Trophoblast cell (in vitro differentiated cells and primary cell): Measurements from ENCODE around the gene SLC27A1.

Experiments used
- DNase-seq, 2 donors: peaks; one replicate each; pipeline ENCODE4 v3.0.0-alpha.2; 2016
- H2AFZ ChIP-seq: 2 replicates; pipeline ENCODE4 v1.6.1; 2013; ENCODE audit warnings: low read length, moderate library complexity, mild to moderate bottlenecking; ENCODE audit not compliant: insufficient read depth, poor library complexity
- H2AK5ac ChIP-seq: 2 replicates; pipeline ENCODE4 v1.6.1; 2013; ENCODE audit warnings: mild to moderate bottlenecking, low read length
- H2BK120ac ChIP-seq: 2 replicates; pipeline ENCODE4 v1.6.1; 2013; ENCODE audit warnings: low read length, mild to moderate bottlenecking, moderate library complexity; ENCODE audit not compliant: insufficient read depth, poor library complexity
- H2BK12ac ChIP-seq: 2 replicates; pipeline ENCODE4 v1.6.1; 2013; ENCODE audit warnings: mild to moderate bottlenecking, low read length, moderate library complexity
- H2BK5ac ChIP-seq: 2 replicates; pipeline ENCODE4 v1.6.1; 2013; ENCODE audit warnings: low read length, low read depth, moderate library complexity, mild to moderate bottlenecking; ENCODE audit not compliant: poor library complexity
- H3K14ac ChIP-seq: 2 replicates; pipeline ENCODE4 v1.6.1; 2013; ENCODE audit warnings: mild to moderate bottlenecking, low read length
- H3K18ac ChIP-seq: 2 replicates; pipeline ENCODE4 v1.6.1; 2013; ENCODE audit warnings: mild to moderate bottlenecking, low read length
- H3K23ac ChIP-seq: 2 replicates; pipeline ENCODE4 v1.6.1; 2013; ENCODE audit warnings: low read length
- H3K27ac ChIP-seq: 2 replicates; pipeline ENCODE4 v1.5.1; 2013; ENCODE audit warnings: low read depth, mild to moderate bottlenecking, inconsistent platforms, low read length, moderate library complexity
- H3K27me3 ChIP-seq: 2 replicates; pipeline ENCODE4 v1.6.1; 2013; ENCODE audit warnings: inconsistent platforms, mild to moderate bottlenecking, low read length, moderate library complexity; ENCODE audit not compliant: insufficient read depth
- H3K36me3 ChIP-seq, 2 experiments: 1 replicate in 1 of 2; 2 replicates in 1 of 2; pipeline ENCODE4 v1.6.1; 2013; ENCODE audit warnings: low read length in 2 of 2, mild to moderate bottlenecking in 2 of 2, moderate library complexity in 1 of 2; ENCODE audit not compliant: insufficient read depth in 2 of 2, control insufficient read depth in 1 of 2
- H3K4ac ChIP-seq: 2 replicates; pipeline ENCODE4 v1.6.1; 2013; ENCODE audit warnings: low read depth, mild to moderate bottlenecking, low read length, moderate library complexity
- H3K4me1 ChIP-seq, 2 experiments: 1 replicate in 1 of 2; 2 replicates in 1 of 2; pipeline ENCODE4 v1.6.1; 2013; ENCODE audit warnings: low read length in 2 of 2, mild to moderate bottlenecking in 2 of 2, moderate library complexity in 1 of 2; ENCODE audit not compliant: insufficient read depth in 2 of 2, control insufficient read depth in 1 of 2
- H3K4me2 ChIP-seq: 2 replicates; pipeline ENCODE4 v1.6.1; 2013; ENCODE audit warnings: inconsistent platforms, mild to moderate bottlenecking, low read length, moderate library complexity
- H3K4me3 ChIP-seq: 2 replicates; pipeline ENCODE4 v1.5.1; 2013; ENCODE audit warnings: mild to moderate bottlenecking, low read depth, low read length, inconsistent platforms
- H3K79me1 ChIP-seq: one replicate; pipeline ENCODE4 v1.6.1; 2013; ENCODE audit warnings: low read length
- H3K79me2 ChIP-seq: 2 replicates; pipeline ENCODE4 v1.6.1; 2013; ENCODE audit warnings: low read length, mild to moderate bottlenecking; ENCODE audit not compliant: control insufficient read depth, insufficient read depth, poor library complexity
- H3K9ac ChIP-seq: 2 replicates; pipeline ENCODE4 v1.6.1; 2013; ENCODE audit warnings: mild to moderate bottlenecking, low read length
- H3K9me3 ChIP-seq: 2 replicates; pipeline ENCODE4 v1.6.1; 2013; ENCODE audit warnings: low read depth, mild to moderate bottlenecking, control low read depth, inconsistent platforms, low read length; ENCODE audit not compliant: insufficient read depth
- H4K12ac ChIP-seq: 2 replicates; pipeline ENCODE4 v1.6.1; 2013; ENCODE audit warnings: low read depth, mild to moderate bottlenecking, low read length, moderate library complexity
- H4K8ac ChIP-seq: 2 replicates; pipeline ENCODE4 v1.6.1; 2013; ENCODE audit warnings: low read depth, mild to moderate bottlenecking, low read length, moderate library complexity
- H4K91ac ChIP-seq: one replicate; pipeline ENCODE4 v1.6.1; 2013; ENCODE audit warnings: low read depth, mild to moderate bottlenecking, low read length, moderate library complexity
- WGBS: extraction: QIAGEN DNeasy Blood & Tissue Kit; methylation state at CpG from one replicate; pipeline ENCODE4 v1.1.7; 2013; ENCODE audit warnings: missing lambda C conversion rate; ENCODE audit not compliant: insufficient read length, insufficient coverage; ENCODE audit errors: extremely low coverage; 5-methylcytosine and 5-hydroxymethylcytosine counted together

Gene SLC27A1

GRCh38 chr19:17544418-17544817 lies 74.1 kb downstream of the SLC27A1 start:
- WGBS, result no CpG with 5 or more reads among the region's 4 CpGs
- Histone ChIP-seq H2AK5ac (no peak overlapping the region), H3K4me1 (peaks cover 2 to 4% of the 10 kb centered on the region in 2 experiments), H3K23ac (peak overlapping the region; percentile 5), H2BK5ac (no peak overlapping the region), H4K91ac (no peak overlapping the region), H3K14ac (no peak overlapping the region), H3K9ac (no peak overlapping the region), H3K79me1 (no peaks in the 10 kb centered on the region), H2AFZ (no peak overlapping the region), H3K79me2 (no peaks in the 10 kb centered on the region), H3K27me3 (no peaks in the 10 kb centered on the region), H2BK120ac (no peak overlapping the region), H3K4me3 (no peak overlapping the region), H3K18ac (no peak overlapping the region), H3K9me3 (peaks cover 10% of the 10 kb centered on the region), H2BK12ac (no peak overlapping the region), H4K12ac (no peak overlapping the region), H3K36me3 (no peaks in the 10 kb centered on the region), H3K27ac (no peak overlapping the region), H3K4ac (no peak overlapping the region), H4K8ac (no peak overlapping the region), H3K4me2 (no peak overlapping the region)
- no peak for DNase-seq

DNA sequence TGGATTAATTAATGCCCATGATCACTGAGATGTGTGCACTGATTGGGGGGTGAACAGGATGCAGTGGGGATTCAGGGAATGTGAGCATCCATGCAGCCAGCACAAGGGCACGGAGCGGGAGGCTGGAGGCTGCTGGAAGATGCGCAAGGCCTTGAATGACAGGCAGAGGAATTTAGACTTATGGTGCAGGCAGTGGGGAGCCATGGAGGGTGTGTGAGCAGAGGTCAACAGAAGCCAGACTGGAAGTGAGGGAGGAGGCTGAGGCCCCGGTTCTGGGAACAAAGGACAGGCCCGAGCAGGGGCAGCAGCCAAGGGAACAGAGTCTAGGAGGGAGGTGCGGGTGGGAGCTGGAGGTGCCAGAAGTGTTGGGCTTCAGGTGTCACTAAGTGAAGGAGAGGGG lies 77.8 kb downstream of the SLC27A1 start:
- no peak overlapping the region for H3K4me3 ChIP-seq
- WGBS, result no CpG with 5 or more reads among the region's 6 CpGs
- DNase-seq, result no peak

DNA sequence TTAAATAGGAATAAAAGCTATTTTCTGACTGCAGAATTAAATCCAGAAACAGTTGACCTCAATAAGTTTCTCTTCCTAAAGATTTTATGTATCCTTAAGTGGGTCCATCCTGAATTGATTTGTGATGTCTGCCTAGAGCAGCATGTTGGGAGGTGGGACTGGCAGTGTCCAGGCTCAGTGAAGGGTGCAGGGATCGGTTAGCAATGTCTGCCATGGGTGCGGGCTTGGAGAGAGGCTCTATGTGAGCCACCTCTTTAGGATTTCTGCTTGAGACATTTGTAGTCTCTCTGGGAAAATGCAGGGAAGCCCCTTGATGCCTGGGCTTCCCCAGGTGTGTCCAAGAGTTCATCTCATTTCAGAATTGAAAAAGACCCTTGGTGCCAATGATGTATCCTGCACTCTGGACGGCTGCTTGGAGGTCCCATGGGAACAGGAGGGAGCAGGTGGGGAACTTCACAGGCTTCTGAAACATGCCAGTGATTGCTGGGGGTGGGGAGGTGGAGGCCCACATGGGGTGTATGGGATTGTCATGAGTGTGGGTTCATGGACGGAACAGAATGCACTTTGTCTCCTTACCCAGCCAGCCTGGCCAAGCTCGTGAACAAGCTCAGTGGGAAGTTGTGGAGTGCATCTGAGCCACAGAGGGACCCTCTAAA lies 78.9 kb downstream of the SLC27A1 start:
- H3K4me3 ChIP-seq, result no peak overlapping the region
- H3K4me2 ChIP-seq, result no peak overlapping the region
- H3K18ac ChIP-seq, result no peak overlapping the region
- H2BK5ac ChIP-seq, result no peak overlapping the region
- no peaks in the 10 kb centered on the region for H3K36me3 ChIP-seq
- no peaks in the 10 kb centered on the region for H3K4me1 ChIP-seq
- no peak overlapping the region for H3K9ac ChIP-seq
- no peak overlapping the region for H2BK12ac ChIP-seq
- no peak overlapping the region for H2AFZ ChIP-seq
- no peak overlapping the region for H3K4ac ChIP-seq
- WGBS, result no CpG with 5 or more reads among the region's 5 CpGs
- no peaks in the 10 kb centered on the region for H3K79me1 ChIP-seq
- H3K79me2 ChIP-seq, result no peaks in the 10 kb centered on the region
- no peak overlapping the region for H2BK120ac ChIP-seq
- peaks cover 4% of the 10 kb centered on the region for H3K9me3 ChIP-seq
- no peak overlapping the region for H3K23ac ChIP-seq
- no peak overlapping the region for H2AK5ac ChIP-seq
- no peak for DNase-seq
- no peak overlapping the region for H4K91ac ChIP-seq
- H3K14ac ChIP-seq, result no peak overlapping the region
- H3K27me3 ChIP-seq, result no peaks in the 10 kb centered on the region
- no peak overlapping the region for H3K27ac ChIP-seq
- H4K8ac ChIP-seq, result no peak overlapping the region
- H4K12ac ChIP-seq, result no peak overlapping the region

More for the DNA sequence above, 77.8 kb downstream of the SLC27A1 start:
- no peak overlapping the region for H2BK120ac ChIP-seq
- H4K8ac ChIP-seq, result no peak overlapping the region
- H3K36me3 ChIP-seq, result no peaks in the 10 kb centered on the region
- peaks cover 4% of the 10 kb centered on the region for H3K9me3 ChIP-seq
- no peak overlapping the region for H2BK12ac ChIP-seq
- no peak overlapping the region for H3K18ac ChIP-seq
- H3K14ac ChIP-seq, result no peak overlapping the region
- no peak overlapping the region for H4K12ac ChIP-seq
- H3K9ac ChIP-seq, result no peak overlapping the region
- H3K27ac ChIP-seq, result no peak overlapping the region
- no peaks in the 10 kb centered on the region for H3K27me3 ChIP-seq
- no peak overlapping the region for H3K4ac ChIP-seq
- H2BK5ac ChIP-seq, result no peak overlapping the region
- H3K4me1 ChIP-seq, result no peaks in the 10 kb centered on the region
- H4K91ac ChIP-seq, result no peak overlapping the region
- no peak overlapping the region for H2AFZ ChIP-seq
- H2AK5ac ChIP-seq, result no peak overlapping the region
- no peaks in the 10 kb centered on the region for H3K79me1 ChIP-seq
- H3K79me2 ChIP-seq, result no peaks in the 10 kb centered on the region
- no peak overlapping the region for H3K4me2 ChIP-seq
- H3K23ac ChIP-seq, result no peak overlapping the region

DNA sequence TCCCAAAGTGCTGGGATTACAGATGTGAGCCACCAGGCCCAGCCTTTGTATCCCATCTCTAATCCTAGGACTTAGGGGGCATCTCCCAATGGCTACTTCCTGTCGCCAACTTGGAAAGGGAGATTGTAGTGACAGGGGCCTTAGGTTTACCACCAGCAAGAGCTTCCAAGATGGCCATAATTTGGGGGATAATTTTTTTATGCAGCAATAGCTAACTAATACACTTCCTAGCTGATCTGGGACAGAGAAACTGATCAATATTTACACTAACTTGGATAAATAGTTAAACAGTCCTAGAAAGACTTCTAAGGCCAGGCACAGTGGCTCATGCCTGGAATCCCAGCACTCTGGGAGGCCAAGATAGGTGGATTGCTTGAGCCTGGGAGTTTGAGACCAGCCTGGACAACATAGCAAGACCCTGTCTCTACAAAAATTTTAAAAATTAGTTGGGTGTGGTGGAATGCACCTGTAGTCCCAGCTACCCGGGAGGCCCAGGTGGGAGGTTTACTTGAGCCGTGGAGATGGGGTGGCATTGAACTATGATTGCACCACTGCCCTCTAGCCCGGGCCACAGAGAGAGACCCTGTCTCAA lies 79.8 kb downstream of the SLC27A1 start:
- H4K8ac ChIP-seq, result no peak overlapping the region
- H3K27ac ChIP-seq, result no peak overlapping the region
- H2BK120ac ChIP-seq, result no peak overlapping the region
- no peaks in the 10 kb centered on the region for H3K36me3 ChIP-seq
- no peak overlapping the region for H4K12ac ChIP-seq
- DNase-seq, result peak in 1 of 2 donors; percentile 43
- no peak overlapping the region for H3K4me3 ChIP-seq
- no peak overlapping the region for H3K4me2 ChIP-seq
- H3K4me1 ChIP-seq, result peaks cover 2% of the 10 kb centered on the region in 2 experiments
- no peaks in the 10 kb centered on the region for H3K9me3 ChIP-seq
- H2BK12ac ChIP-seq, result no peak overlapping the region
- no peak overlapping the region for H3K18ac ChIP-seq
- WGBS, result no CpG with 5 or more reads among the region's 4 CpGs
- H3K9ac ChIP-seq, result no peak overlapping the region
- H2AK5ac ChIP-seq, result no peak overlapping the region
- H3K79me2 ChIP-seq, result no peaks in the 10 kb centered on the region
- H3K14ac ChIP-seq, result no peak overlapping the region
- no peak overlapping the region for H2AFZ ChIP-seq
- no peak overlapping the region for H3K4ac ChIP-seq
- no peak overlapping the region for H3K23ac ChIP-seq
- H3K79me1 ChIP-seq, result no peaks in the 10 kb centered on the region
- H3K27me3 ChIP-seq, result no peaks in the 10 kb centered on the region
- no peak overlapping the region for H2BK5ac ChIP-seq
- no peak overlapping the region for H4K91ac ChIP-seq
